ENCODE measurements around the gene NR5A2. TPM values are rescaled to one million over a fixed set of nuclear protein-coding genes. Genes with fewer than 3 reads are reported as not detected.

NR5A2 gene
- total and polyA plus RNA-seq, 2 donors (not counting 1 experiment from before 2014, with no cell fraction given), result 0.01 TPM; not detected in 1

DNA sequence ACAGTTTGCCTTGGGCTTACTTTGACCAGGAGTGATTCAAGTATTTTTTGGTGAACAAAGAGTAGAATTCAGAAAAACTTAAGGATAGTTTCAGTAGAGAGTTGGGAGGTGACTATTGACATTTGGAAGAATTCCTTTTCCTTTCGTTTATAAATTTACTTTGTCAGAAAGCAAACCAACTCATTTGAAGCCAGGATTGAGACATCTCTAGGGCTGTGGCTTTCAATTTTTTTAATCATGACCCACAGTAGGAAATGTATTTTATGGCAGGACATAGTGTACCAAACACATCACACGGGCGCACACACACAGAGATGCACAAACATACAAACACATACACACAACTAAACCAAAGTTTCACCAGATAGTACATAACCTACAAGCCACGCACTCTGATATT, 24.1 kb downstream of the NR5A2 start:
- no peak for DNase-seq (ENCODE audit: low read depth in 2 of 2)
- H4K20me1 ChIP-seq (ENCODE audit: control insufficient read depth, extremely low read depth, insufficient read depth, low read length), result no peaks in the 10 kb centered on the region
- no peak overlapping the region for H3K4me2 ChIP-seq (ENCODE audit: extremely low read depth, insufficient read depth, low read length)
- no peak overlapping the region for H3K9ac ChIP-seq (ENCODE audit: insufficient read depth, low read length)
- TF ChIP-seq, protein P1, sequence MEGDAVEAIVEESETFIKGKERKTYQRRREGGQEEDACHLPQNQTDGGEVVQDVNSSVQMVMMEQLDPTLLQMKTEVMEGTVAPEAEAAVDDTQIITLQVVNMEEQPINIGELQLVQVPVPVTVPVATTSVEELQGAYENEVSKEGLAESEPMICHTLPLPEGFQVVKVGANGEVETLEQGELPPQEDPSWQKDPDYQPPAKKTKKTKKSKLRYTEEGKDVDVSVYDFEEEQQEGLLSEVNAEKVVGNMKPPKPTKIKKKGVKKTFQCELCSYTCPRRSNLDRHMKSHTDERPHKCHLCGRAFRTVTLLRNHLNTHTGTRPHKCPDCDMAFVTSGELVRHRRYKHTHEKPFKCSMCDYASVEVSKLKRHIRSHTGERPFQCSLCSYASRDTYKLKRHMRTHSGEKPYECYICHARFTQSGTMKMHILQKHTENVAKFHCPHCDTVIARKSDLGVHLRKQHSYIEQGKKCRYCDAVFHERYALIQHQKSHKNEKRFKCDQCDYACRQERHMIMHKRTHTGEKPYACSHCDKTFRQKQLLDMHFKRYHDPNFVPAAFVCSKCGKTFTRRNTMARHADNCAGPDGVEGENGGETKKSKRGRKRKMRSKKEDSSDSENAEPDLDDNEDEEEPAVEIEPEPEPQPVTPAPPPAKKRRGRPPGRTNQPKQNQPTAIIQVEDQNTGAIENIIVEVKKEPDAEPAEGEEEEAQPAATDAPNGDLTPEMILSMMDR (conservative IDR thresholded peaks at IDR 0.05 in 1 of 2, IDR thresholded peaks at IDR 0.05 in 1 of 2; ENCODE audit: low read depth in 1 of 2, low read length in 2 of 2), result no peak
- TF ChIP-seq EZH2 (IDR thresholded peaks at IDR 0.05; ENCODE audit: low read length, missing control alignments), result no peak
- H3K27me3 ChIP-seq (ENCODE audit: control insufficient read depth, insufficient read depth, low read length), result peaks cover 2% of the 10 kb centered on the region
- no peaks in the 10 kb centered on the region for H3K4me1 ChIP-seq (ENCODE audit: control insufficient read depth, extremely low read depth, insufficient read depth, low read length)
- no peak overlapping the region for H2AFZ ChIP-seq (ENCODE audit: low read length)
- H3K27ac ChIP-seq (ENCODE audit: insufficient read depth, low read length), result no peak overlapping the region
- H3K4me3 ChIP-seq (replicated peaks in 1 of 4; ENCODE audit: control extremely low read depth in 1 of 4, insufficient read depth in 1 of 4, low read depth in 3 of 4, low read length in 4 of 4), result no peak overlapping the region
- no peaks in the 10 kb centered on the region for H3K79me2 ChIP-seq (ENCODE audit: control insufficient read depth, insufficient read depth, low read length)
- no peaks in the 10 kb centered on the region for H3K36me3 ChIP-seq (ENCODE audit: control insufficient read depth, insufficient read depth, low read length)
- no peaks in the 10 kb centered on the region for H3K9me3 ChIP-seq (ENCODE audit: control insufficient read depth, insufficient read depth, low read depth, low read length)

DNA sequence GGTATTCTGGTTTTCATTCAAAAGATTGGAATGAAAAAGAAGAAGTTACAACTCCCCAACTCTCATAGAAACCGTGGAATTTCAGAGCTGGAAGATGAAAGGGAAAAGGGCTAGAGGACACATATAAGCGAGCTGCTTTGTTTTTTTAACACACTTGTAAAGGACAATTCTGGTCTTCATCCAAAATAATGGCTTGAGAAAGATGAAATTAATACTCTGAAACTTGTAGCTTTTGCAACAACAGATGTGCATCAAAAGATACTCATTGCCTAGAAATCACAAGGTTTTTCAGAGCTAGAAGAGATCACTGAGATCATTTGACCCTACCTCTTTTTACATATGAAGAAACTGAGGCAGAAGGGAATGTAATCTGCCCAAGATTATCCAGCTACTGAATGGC, 25.6 kb downstream of the NR5A2 start:
- Histone ChIP-seq H3K9me3 (ENCODE audit: control insufficient read depth, insufficient read depth, low read depth, low read length) (no peaks in the 10 kb centered on the region), H2AFZ (ENCODE audit: low read length) (no peak overlapping the region), H3K79me2 (ENCODE audit: control insufficient read depth, insufficient read depth, low read length) (no peaks in the 10 kb centered on the region), H3K36me3 (ENCODE audit: control insufficient read depth, insufficient read depth, low read length) (no peaks in the 10 kb centered on the region), H3K9ac (ENCODE audit: insufficient read depth, low read length) (no peak overlapping the region), H3K4me3 (replicated peaks in 1 of 4; ENCODE audit: control extremely low read depth in 1 of 4, insufficient read depth in 1 of 4, low read depth in 3 of 4, low read length in 4 of 4) (no peak overlapping the region), H3K4me1 (ENCODE audit: control insufficient read depth, extremely low read depth, insufficient read depth, low read length) (no peaks in the 10 kb centered on the region), H4K20me1 (ENCODE audit: control insufficient read depth, extremely low read depth, insufficient read depth, low read length) (no peaks in the 10 kb centered on the region), H3K4me2 (ENCODE audit: extremely low read depth, insufficient read depth, low read length) (no peak overlapping the region), H3K27me3 (ENCODE audit: control insufficient read depth, insufficient read depth, low read length) (peaks cover 2% of the 10 kb centered on the region), H3K27ac (ENCODE audit: insufficient read depth, low read length) (no peak overlapping the region)
- peak in 1 of 2 donors; percentile 48 for DNase-seq (ENCODE audit: low read depth in 2 of 2)
- TF ChIP-seq EZH2 (IDR thresholded peaks at IDR 0.05; ENCODE audit: low read length, missing control alignments), result no peak
- TF ChIP-seq, protein P1 (conservative IDR thresholded peaks at IDR 0.05 in 1 of 2, IDR thresholded peaks at IDR 0.05 in 1 of 2; ENCODE audit: low read depth in 1 of 2, low read length in 2 of 2), result no peak

DNA sequence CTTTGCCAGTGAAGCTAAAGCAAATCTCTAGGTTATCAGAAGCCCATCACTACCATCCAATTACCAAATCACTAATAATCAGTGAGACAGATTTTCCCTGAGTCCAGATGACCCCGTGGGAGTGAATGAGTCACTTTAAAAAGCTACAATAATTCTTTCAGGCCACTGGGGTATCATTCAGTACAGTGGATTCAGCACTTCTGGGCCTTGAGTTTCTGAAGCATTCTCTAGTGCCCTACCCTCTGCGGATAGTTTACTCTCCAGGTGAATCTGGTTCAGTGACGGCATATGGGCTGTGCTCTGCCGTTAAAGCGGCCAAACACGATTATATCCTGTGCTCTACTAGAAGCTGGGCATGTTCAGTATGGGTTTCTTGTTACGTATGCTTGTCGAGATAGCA, 26.1 kb downstream of the NR5A2 start:
- no peak overlapping the region for H3K9ac ChIP-seq (ENCODE audit: insufficient read depth, low read length)
- no peak for TF ChIP-seq EZH2 (IDR thresholded peaks at IDR 0.05; ENCODE audit: low read length, missing control alignments)
- TF ChIP-seq, protein P1 (conservative IDR thresholded peaks at IDR 0.05 in 1 of 2, IDR thresholded peaks at IDR 0.05 in 1 of 2; ENCODE audit: low read depth in 1 of 2, low read length in 2 of 2), result no peak
- no peaks in the 10 kb centered on the region for H3K79me2 ChIP-seq (ENCODE audit: control insufficient read depth, insufficient read depth, low read length)
- H3K4me1 ChIP-seq (ENCODE audit: control insufficient read depth, extremely low read depth, insufficient read depth, low read length), result no peaks in the 10 kb centered on the region
- no peak overlapping the region for H3K4me2 ChIP-seq (ENCODE audit: extremely low read depth, insufficient read depth, low read length)
- H3K4me3 ChIP-seq (replicated peaks in 1 of 4; ENCODE audit: control extremely low read depth in 1 of 4, insufficient read depth in 1 of 4, low read depth in 3 of 4, low read length in 4 of 4), result no peak overlapping the region
- peaks cover 2% of the 10 kb centered on the region for H3K27me3 ChIP-seq (ENCODE audit: control insufficient read depth, insufficient read depth, low read length)
- no peaks in the 10 kb centered on the region for H3K9me3 ChIP-seq (ENCODE audit: control insufficient read depth, insufficient read depth, low read depth, low read length)
- H2AFZ ChIP-seq (ENCODE audit: low read length), result no peak overlapping the region
- no peak overlapping the region for H3K27ac ChIP-seq (ENCODE audit: insufficient read depth, low read length)
- H3K36me3 ChIP-seq (ENCODE audit: control insufficient read depth, insufficient read depth, low read length), result no peaks in the 10 kb centered on the region
- H4K20me1 ChIP-seq (ENCODE audit: control insufficient read depth, extremely low read depth, insufficient read depth, low read length), result no peaks in the 10 kb centered on the region
- DNase-seq (ENCODE audit: low read depth in 2 of 2), result peak in 1 of 2 donors; percentile 25

Measured in fibroblast of lung (primary cell).